22Rv1 (cell line): ENCODE results near the gene LRRN2.

Source experiments
- H3K27ac ChIP-seq: fragments of 450-650 bp; 2 replicates; pipeline ENCODE4 v1.5.1; 2017
- ZFX ChIP-seq: fragments of 450-650 bp; IDR thresholded peaks from 2 replicates; pipeline ENCODE4 v1.6.1; 2017; ENCODE audit warnings: antibody characterized with exemption, borderline replicate concordance
- TF ChIP-seq, protein P1 (sequence below): fragments of 450-650 bp; IDR thresholded peaks from 2 replicates; pipeline ENCODE4 v1.5.1; 2017; ENCODE audit warnings: mild to moderate bottlenecking

The LRRN2 gene

DNA sequence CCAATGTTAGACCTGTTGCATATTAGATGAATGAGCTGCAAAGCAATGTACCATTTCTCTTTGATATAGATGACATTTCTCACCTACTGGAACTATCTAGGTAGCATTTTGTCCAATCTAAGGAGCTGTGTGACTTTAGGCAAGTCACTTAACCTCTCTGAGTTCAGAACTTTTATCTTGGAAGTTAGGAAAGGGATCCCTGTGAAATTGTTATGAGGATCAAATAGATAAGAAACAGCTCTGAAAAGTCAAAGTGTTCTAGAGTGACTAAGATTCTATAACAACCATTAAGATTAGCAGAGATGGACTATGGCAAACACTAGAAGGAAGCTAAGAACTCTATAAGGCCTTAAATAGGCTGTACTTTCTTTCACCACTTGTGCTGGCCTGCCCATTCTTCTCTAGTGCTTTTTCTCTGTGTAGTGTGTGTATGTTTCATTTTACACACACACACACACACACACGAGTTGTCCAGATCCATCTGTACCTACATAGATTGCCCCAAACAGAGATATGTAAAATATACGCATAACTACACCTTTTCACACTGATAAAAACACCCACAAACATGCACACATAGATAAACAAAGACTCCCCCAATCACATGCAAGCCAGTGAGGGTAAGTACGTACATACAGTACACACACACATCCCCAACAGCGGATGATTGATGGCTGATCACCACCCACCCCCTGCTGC is 19.4 kb upstream of the LRRN2 start:
- TF ChIP-seq, protein P1, sequence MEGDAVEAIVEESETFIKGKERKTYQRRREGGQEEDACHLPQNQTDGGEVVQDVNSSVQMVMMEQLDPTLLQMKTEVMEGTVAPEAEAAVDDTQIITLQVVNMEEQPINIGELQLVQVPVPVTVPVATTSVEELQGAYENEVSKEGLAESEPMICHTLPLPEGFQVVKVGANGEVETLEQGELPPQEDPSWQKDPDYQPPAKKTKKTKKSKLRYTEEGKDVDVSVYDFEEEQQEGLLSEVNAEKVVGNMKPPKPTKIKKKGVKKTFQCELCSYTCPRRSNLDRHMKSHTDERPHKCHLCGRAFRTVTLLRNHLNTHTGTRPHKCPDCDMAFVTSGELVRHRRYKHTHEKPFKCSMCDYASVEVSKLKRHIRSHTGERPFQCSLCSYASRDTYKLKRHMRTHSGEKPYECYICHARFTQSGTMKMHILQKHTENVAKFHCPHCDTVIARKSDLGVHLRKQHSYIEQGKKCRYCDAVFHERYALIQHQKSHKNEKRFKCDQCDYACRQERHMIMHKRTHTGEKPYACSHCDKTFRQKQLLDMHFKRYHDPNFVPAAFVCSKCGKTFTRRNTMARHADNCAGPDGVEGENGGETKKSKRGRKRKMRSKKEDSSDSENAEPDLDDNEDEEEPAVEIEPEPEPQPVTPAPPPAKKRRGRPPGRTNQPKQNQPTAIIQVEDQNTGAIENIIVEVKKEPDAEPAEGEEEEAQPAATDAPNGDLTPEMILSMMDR, result no peak
- no peak for TF ChIP-seq ZFX

GRCh38 chr1:204703826-204704612 is 18.5 kb upstream of the LRRN2 start:
- TF ChIP-seq, protein P1, result no peak
- no peak for TF ChIP-seq ZFX
- no peak overlapping the region for H3K27ac ChIP-seq

More for the DNA sequence above, 19.4 kb upstream of the LRRN2 start:
- no peak overlapping the region for H3K27ac ChIP-seq

GRCh38 chr1:204703268-204703664 is 17.7 kb upstream of the LRRN2 start:
- H3K27ac ChIP-seq, result no peak overlapping the region
- TF ChIP-seq, protein P1, result no peak
- TF ChIP-seq ZFX, result no peak

- H3K27ac ChIP-seq, result no peak overlapping the region
- TF ChIP-seq, protein P1, result no peak
- no peak for TF ChIP-seq ZFX
Observed at GRCh38 chr1:204702552-204703267, 17.2 kb upstream of the LRRN2 start.

GRCh38 chr1:204701229-204701628 is 15.7 kb upstream of the LRRN2 start:
- no peak overlapping the region for H3K27ac ChIP-seq
- TF ChIP-seq, protein P1, result no peak
- TF ChIP-seq ZFX, result no peak

- H3K27ac ChIP-seq, result no peak overlapping the region
- TF ChIP-seq, protein P1, result no peak
- TF ChIP-seq ZFX, result no peak
Observed at GRCh38 chr1:204697893-204698292, 12.4 kb upstream of the LRRN2 start.
